H9 (cell line): ENCODE measurements around the gene ACSL3. TPM values are rescaled to one million over a fixed set of nuclear protein-coding genes. Genes with fewer than 3 reads are reported as not detected.

Experiments
- DNase-seq: peaks from one replicate; pipeline ENCODE4 v3.0.0-alpha.2; 2017
- H2AFZ ChIP-seq: one replicate; pipeline ENCODE4 v1.6.1; 2013; ENCODE audit warnings: mild to moderate bottlenecking, low read length, control low read depth, moderate library complexity
- H2AK5ac ChIP-seq: 2 replicates; pipeline ENCODE4 v1.6.1; 2013; ENCODE audit warnings: low read length, control low read depth, mixed read lengths; ENCODE audit not compliant: insufficient read length
- H2BK120ac ChIP-seq: one replicate; pipeline ENCODE4 v1.6.1; 2013; ENCODE audit warnings: low read depth, mild to moderate bottlenecking, low read length, control low read depth, inconsistent platforms; ENCODE audit not compliant: poor library complexity, severe bottlenecking
- H2BK12ac ChIP-seq: 2 replicates; pipeline ENCODE4 v1.6.1; 2013; ENCODE audit warnings: low read length, control low read depth, mixed read lengths, low read depth; ENCODE audit not compliant: insufficient read length
- H2BK15ac ChIP-seq: 2 replicates; pipeline ENCODE4 v1.6.1; 2013; ENCODE audit warnings: low read depth, low read length, control low read depth
- H2BK20ac ChIP-seq: one replicate; pipeline ENCODE4 v1.6.1; 2013; ENCODE audit warnings: low read depth, mild to moderate bottlenecking, low read length, control low read depth, inconsistent platforms; ENCODE audit not compliant: poor library complexity, severe bottlenecking
- H2BK5ac ChIP-seq: 2 replicates; pipeline ENCODE4 v1.6.1; 2013; ENCODE audit warnings: low read length, control low read depth, mixed read lengths; ENCODE audit not compliant: insufficient read length
- H3K14ac ChIP-seq: 2 replicates; pipeline ENCODE4 v1.6.1; 2013; ENCODE audit warnings: low read length, control low read depth; ENCODE audit not compliant: insufficient read depth
- H3K18ac ChIP-seq: 2 replicates; pipeline ENCODE4 v1.6.1; 2013; ENCODE audit warnings: low read depth, mild to moderate bottlenecking, mixed read lengths, low read length, control low read depth; ENCODE audit not compliant: insufficient read length
- H3K23ac ChIP-seq: 2 replicates; pipeline ENCODE4 v1.6.1; 2013; ENCODE audit warnings: low read length, control low read depth, mixed read lengths, low read depth; ENCODE audit not compliant: insufficient read length
- H3K23me2 ChIP-seq: 2 replicates; pipeline ENCODE4 v1.6.1; 2013; ENCODE audit warnings: low read depth, mild to moderate bottlenecking, mixed read lengths, low read length, control low read depth; ENCODE audit not compliant: insufficient read length, poor library complexity, severe bottlenecking
- H3K27ac ChIP-seq: 2 replicates; pipeline ENCODE4 v1.5.1; 2013; ENCODE audit warnings: low read length, control low read depth, mixed read lengths, low read depth; ENCODE audit not compliant: insufficient read length
- H3K27me3 ChIP-seq: 2 replicates; pipeline ENCODE4 v1.6.1; 2013; ENCODE audit warnings: low read length, control low read depth, inconsistent platforms; ENCODE audit not compliant: insufficient read depth
- H3K4ac ChIP-seq: 2 replicates; pipeline ENCODE4 v1.6.1; 2013; ENCODE audit warnings: low read depth, mild to moderate bottlenecking, control low read depth, inconsistent platforms, low read length, moderate library complexity
- H3K4me1 ChIP-seq: 2 replicates; pipeline ENCODE4 v1.6.1; 2013; ENCODE audit warnings: low read length, control low read depth, inconsistent platforms; ENCODE audit not compliant: insufficient read depth
- H3K4me2 ChIP-seq: 2 replicates; pipeline ENCODE4 v1.6.1; 2013; ENCODE audit warnings: low read length, control low read depth, mixed read lengths; ENCODE audit not compliant: insufficient read length, insufficient read depth
- H3K56ac ChIP-seq: 2 replicates; pipeline ENCODE4 v1.6.1; 2013; ENCODE audit warnings: low read depth, mild to moderate bottlenecking, mixed read lengths, low read length, control low read depth; ENCODE audit not compliant: insufficient read length
- H3K79me1 ChIP-seq: 2 replicates; pipeline ENCODE4 v1.6.1; 2013; ENCODE audit warnings: low read depth, mild to moderate bottlenecking, moderate library complexity, low read length, control low read depth, inconsistent platforms; ENCODE audit not compliant: insufficient read depth, poor library complexity, severe bottlenecking
- H3K79me2 ChIP-seq: 2 replicates; pipeline ENCODE4 v1.6.1; 2013; ENCODE audit warnings: low read length, control low read depth, inconsistent platforms; ENCODE audit not compliant: insufficient read depth
- H3K9ac ChIP-seq: 2 replicates; pipeline ENCODE4 v1.6.1; 2013; ENCODE audit warnings: low read length, control low read depth, mixed read lengths; ENCODE audit not compliant: insufficient read length; ENCODE audit errors: extremely low read depth
- H3K9me3 ChIP-seq: one replicate; pipeline ENCODE4 v1.6.1; 2013; ENCODE audit warnings: low read depth, low read length, inconsistent platforms; ENCODE audit not compliant: control insufficient read depth
- H3T11ph ChIP-seq: one replicate; pipeline ENCODE4 v1.6.1; 2013; ENCODE audit warnings: mild to moderate bottlenecking, low read length, control low read depth, inconsistent platforms
- H4K20me1 ChIP-seq: one replicate; pipeline ENCODE4 v1.6.1; 2013; ENCODE audit not compliant: control insufficient read depth, insufficient read length, insufficient read depth
- H4K5ac ChIP-seq: 2 replicates; pipeline ENCODE4 v1.6.1; 2013; ENCODE audit warnings: low read depth, mild to moderate bottlenecking, mixed read lengths, low read length, control low read depth; ENCODE audit not compliant: insufficient read length
- H4K8ac ChIP-seq: replicated peaks from 2 replicates; pipeline ENCODE4 v1.6.1; 2013; ENCODE audit warnings: low read length, control low read depth, mixed read lengths, low read depth; ENCODE audit not compliant: insufficient read length
- H4K91ac ChIP-seq: 2 replicates; pipeline ENCODE4 v1.6.1; 2013; ENCODE audit warnings: low read depth, mild to moderate bottlenecking, moderate library complexity, mixed read lengths, low read length, control low read depth; ENCODE audit not compliant: insufficient read length
- H3K27ac Mint-ChIP-seq, 3 experiments: 2 replicates in 2 of 3; 3 replicates in 1 of 3; pipeline ENCODE4 v1.8.0; 2020 to 2021; ENCODE audit warnings: mixed read lengths in 3 of 3, mild to moderate bottlenecking in 1 of 3, moderate library complexity in 1 of 3
- H3K27me3 Mint-ChIP-seq: 2 replicates; pipeline ENCODE4 v1.8.0; 2021; ENCODE audit warnings: low read depth, mild to moderate bottlenecking, moderate library complexity, mixed read lengths
- H3K36me3 Mint-ChIP-seq, 3 experiments: 2 replicates in 2 of 3; 3 replicates in 1 of 3; pipeline ENCODE4 v1.8.0; 2020 to 2021; ENCODE audit warnings: low read depth in 3 of 3, mixed read lengths in 3 of 3; ENCODE audit not compliant: insufficient read depth in 1 of 3
- H3K4me1 Mint-ChIP-seq, 2 experiments: 2 replicates each; pipeline ENCODE4 v1.8.0; 2020; ENCODE audit warnings: mixed read lengths in 2 of 2
- H3K4me3 Mint-ChIP-seq, 2 experiments: 2 replicates in 1 of 2; 3 replicates in 1 of 2; pipeline ENCODE4 v1.8.0; 2020 to 2021; ENCODE audit warnings: mild to moderate bottlenecking in 2 of 2, mixed read lengths in 2 of 2, moderate library complexity in 1 of 2
- H3K9me3 Mint-ChIP-seq, 2 experiments: 2 replicates in 1 of 2; 3 replicates in 1 of 2; pipeline ENCODE4 v1.8.0; 2020; ENCODE audit warnings: mild to moderate bottlenecking in 2 of 2, mixed read lengths in 2 of 2, moderate library complexity in 1 of 2
- WGBS: extraction: QIAGEN DNeasy Blood & Tissue Kit; methylation state at CpG from one replicate; pipeline ENCODE4 v1.1.7; 2013; ENCODE audit warnings: missing lambda C conversion rate, low lambda C conversion rate, mixed read lengths; ENCODE audit not compliant: insufficient read length; ENCODE audit errors: extremely low coverage; 5-methylcytosine and 5-hydroxymethylcytosine counted together
- total RNA-seq: library from RNA; stranded (reverse); gene quantifications from 2 replicates; pipeline ENCODE4 v1.2.1, GENCODE V29; 2021
- TF ChIP-seq, protein P1 (sequence below): fragments of 200-600 bp; sonication (generic); conservative IDR thresholded peaks from 3 replicates; pipeline ENCODE4 v1.8.0; 2021; ENCODE audit warnings: antibody characterized with exemption, mild to moderate bottlenecking

ACSL3 gene
- total RNA-seq, 1 experiment from 2014 or later = 60.9 TPM

GRCh38 chr2:222920657-222921186, 59.9 kb downstream of the ACSL3 start:
- H3K9ac ChIP-seq = no peak overlapping the region
- DNase-seq = no peak
- no peak overlapping the region for H2BK5ac ChIP-seq
- no peak overlapping the region for H2BK15ac ChIP-seq
- H2AFZ ChIP-seq = no peak overlapping the region
- Mint-ChIP-seq H3K4me1 (peaks cover 35 to 36% of the 10 kb centered on the region in 2 experiments), H3K36me3 (peaks cover 40 to 52% (median 49%) of the 10 kb centered on the region in 3 experiments; a peak in 6 of 7 replicates), H3K9me3 (no peaks in the 10 kb centered on the region), H3K27me3 (no peaks in the 10 kb centered on the region), H3K27ac (peak overlapping the region in 1 of 3 experiments; percentile 63; a peak in 3 of 7 replicates), H3K4me3 (no peak overlapping the region)
- H4K8ac ChIP-seq = no peak overlapping the region
- no CpG with 5 or more reads among the region's 5 CpGs for whole genome bisulfite sequencing
- no peaks in the 10 kb centered on the region for H3K23me2 ChIP-seq
- H3K18ac ChIP-seq = no peak overlapping the region
- H3K4me2 ChIP-seq = no peak overlapping the region
- H3K56ac ChIP-seq = no peak overlapping the region
- no peak overlapping the region for H3K14ac ChIP-seq
- no peak overlapping the region for H3T11ph ChIP-seq
- H2BK120ac ChIP-seq = no peak overlapping the region
- TF ChIP-seq, protein P1, sequence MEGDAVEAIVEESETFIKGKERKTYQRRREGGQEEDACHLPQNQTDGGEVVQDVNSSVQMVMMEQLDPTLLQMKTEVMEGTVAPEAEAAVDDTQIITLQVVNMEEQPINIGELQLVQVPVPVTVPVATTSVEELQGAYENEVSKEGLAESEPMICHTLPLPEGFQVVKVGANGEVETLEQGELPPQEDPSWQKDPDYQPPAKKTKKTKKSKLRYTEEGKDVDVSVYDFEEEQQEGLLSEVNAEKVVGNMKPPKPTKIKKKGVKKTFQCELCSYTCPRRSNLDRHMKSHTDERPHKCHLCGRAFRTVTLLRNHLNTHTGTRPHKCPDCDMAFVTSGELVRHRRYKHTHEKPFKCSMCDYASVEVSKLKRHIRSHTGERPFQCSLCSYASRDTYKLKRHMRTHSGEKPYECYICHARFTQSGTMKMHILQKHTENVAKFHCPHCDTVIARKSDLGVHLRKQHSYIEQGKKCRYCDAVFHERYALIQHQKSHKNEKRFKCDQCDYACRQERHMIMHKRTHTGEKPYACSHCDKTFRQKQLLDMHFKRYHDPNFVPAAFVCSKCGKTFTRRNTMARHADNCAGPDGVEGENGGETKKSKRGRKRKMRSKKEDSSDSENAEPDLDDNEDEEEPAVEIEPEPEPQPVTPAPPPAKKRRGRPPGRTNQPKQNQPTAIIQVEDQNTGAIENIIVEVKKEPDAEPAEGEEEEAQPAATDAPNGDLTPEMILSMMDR = no peak
- H2BK20ac ChIP-seq = no peak overlapping the region
- H3K27ac ChIP-seq = no peak overlapping the region
- no peaks in the 10 kb centered on the region; the same call in 1 of the 2 replicates for H3K4me1 ChIP-seq
- no peaks in the 10 kb centered on the region for H4K20me1 ChIP-seq
- H3K27me3 ChIP-seq = no peaks in the 10 kb centered on the region
- H3K79me1 ChIP-seq = no peaks in the 10 kb centered on the region
- no peak overlapping the region for H4K5ac ChIP-seq
- no peak overlapping the region for H2BK12ac ChIP-seq
- no peak overlapping the region for H2AK5ac ChIP-seq
- no peak overlapping the region for H3K23ac ChIP-seq
- no peaks in the 10 kb centered on the region for H3K79me2 ChIP-seq
- no peaks in the 10 kb centered on the region for H3K9me3 ChIP-seq
- H4K91ac ChIP-seq = no peak overlapping the region
- no peak overlapping the region for H3K4ac ChIP-seq
